ENCODE data around the gene GPR55. TPM values are rescaled to one million over a fixed set of nuclear protein-coding genes. Genes with fewer than 3 reads are reported as not detected.

The GPR55 gene
- total RNA-seq, 1 experiment from 2014 or later = not detected

GRCh38 chr2:230864605-230865306 is 60.3 kb downstream of the GPR55 start, which contains the start of gene ITM2C:
TSS of gene ITM2C (plus strand) at chr2:230864942. CDS start at chr2:230865026, 84 bp downstream.
- Histone ChIP-seq H2AFZ (ENCODE audit: low read length) (no peak within 1 kb of the TSS), H2BK120ac (ENCODE audit: low read depth, low read length, poor library complexity, severe bottlenecking) (no peak within 1 kb of the TSS), H4K5ac (ENCODE audit: insufficient read length, low read depth, low read length) (no peak within 1 kb of the TSS), H3K56ac (ENCODE audit: insufficient read length, low read depth, low read length) (no peak within 1 kb of the TSS), H2BK15ac (ENCODE audit: low read depth, low read length) (no peak within 1 kb of the TSS), H3K4me2 (ENCODE audit: insufficient read depth, insufficient read length, low read length) (peak within 1 kb of the TSS; percentile 73), H2BK12ac (ENCODE audit: insufficient read length, low read depth, low read length) (no peak within 1 kb of the TSS), H2BK20ac (ENCODE audit: low read depth, low read length, poor library complexity, severe bottlenecking) (no peak within 1 kb of the TSS), H3K18ac (ENCODE audit: insufficient read length, low read depth, low read length) (peak within 1 kb of the TSS; percentile 83), H4K20me1 (ENCODE audit: control insufficient read depth, insufficient read depth, insufficient read length) (no peaks in the 10 kb centered on the region), H2BK5ac (ENCODE audit: insufficient read length, low read length) (no peak within 1 kb of the TSS), H4K8ac (replicated peaks; ENCODE audit: insufficient read length, low read depth, low read length) (no peak within 1 kb of the TSS), H3K4me1 (ENCODE audit: insufficient read depth, low read length) (peaks cover 20% of the 10 kb centered on the region; the same call in 1 of the 2 replicates), H4K91ac (ENCODE audit: insufficient read length, low read depth, low read length) (no peak within 1 kb of the TSS), H3K9ac (ENCODE audit: extremely low read depth, insufficient read length, low read length) (peak within 1 kb of the TSS; percentile 79), H3T11ph (ENCODE audit: low read length) (no peak within 1 kb of the TSS), H3K27me3 (ENCODE audit: insufficient read depth, low read length) (no peaks in the 10 kb centered on the region), H3K9me3 (ENCODE audit: control insufficient read depth, low read depth, low read length) (no peaks in the 10 kb centered on the region), H3K23ac (ENCODE audit: insufficient read length, low read depth, low read length) (no peak within 1 kb of the TSS), H3K14ac (ENCODE audit: insufficient read depth, low read length) (peak within 1 kb of the TSS; percentile 64), H3K79me2 (ENCODE audit: insufficient read depth, low read length) (peaks cover 23% of the 10 kb centered on the region; the same call in 1 of the 2 replicates), H3K23me2 (ENCODE audit: insufficient read length, low read depth, low read length, poor library complexity, severe bottlenecking) (peaks cover 10% of the 10 kb centered on the region), H3K4ac (ENCODE audit: low read depth, low read length) (peak within 1 kb of the TSS; percentile 11; the same call in 1 of the 2 replicates), H3K79me1 (ENCODE audit: insufficient read depth, low read depth, low read length, poor library complexity, severe bottlenecking) (no peaks in the 10 kb centered on the region), H2AK5ac (ENCODE audit: insufficient read length, low read length) (no peak within 1 kb of the TSS), H3K27ac (ENCODE audit: insufficient read length, low read depth, low read length) (peak within 1 kb of the TSS; percentile 22)
- Mint-ChIP-seq H3K36me3 (ENCODE audit: insufficient read depth in 1 of 3, low read depth in 3 of 3) (peaks cover 0 to 5% (median 0%) of the 10 kb centered on the region in 3 experiments; a peak in 2 of 7 replicates), H3K27ac (peak within 1 kb of the TSS; percentile 93 to 99 (median 95)), H3K9me3 (peaks cover 0 to 2% of the 10 kb centered on the region in 2 experiments; a peak in 2 of 5 replicates), H3K27me3 (ENCODE audit: low read depth) (peaks cover 5% of the 10 kb centered on the region; the same call in 1 of the 2 replicates), H3K4me1 (peaks cover 64 to 65% of the 10 kb centered on the region in 2 experiments), H3K4me3 (peak within 1 kb of the TSS; percentile 88 to 93)
- TF ChIP-seq CTCF (conservative IDR thresholded peaks at IDR 0.05) = peak; percentile 36; the same call in 2 of the 3 replicates
- peak; percentile 82 for DNase-seq
- no CpG with 5 or more reads among the region's 76 CpGs for WGBS (ENCODE audit: extremely low coverage, insufficient read length, low lambda C conversion rate)
